ENCODE data around the gene LIN7C.
A peak's percentile ranks its signal among the peaks of the same experiment; 100 is the strongest.
"Not testable (repeated sequence)": the region's sequence is repeated elsewhere in the genome, so short reads cannot be mapped to it uniquely, and the experiment has no call there.

Gene LIN7C, protein sequence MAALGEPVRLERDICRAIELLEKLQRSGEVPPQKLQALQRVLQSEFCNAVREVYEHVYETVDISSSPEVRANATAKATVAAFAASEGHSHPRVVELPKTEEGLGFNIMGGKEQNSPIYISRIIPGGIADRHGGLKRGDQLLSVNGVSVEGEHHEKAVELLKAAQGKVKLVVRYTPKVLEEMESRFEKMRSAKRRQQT

DNA sequence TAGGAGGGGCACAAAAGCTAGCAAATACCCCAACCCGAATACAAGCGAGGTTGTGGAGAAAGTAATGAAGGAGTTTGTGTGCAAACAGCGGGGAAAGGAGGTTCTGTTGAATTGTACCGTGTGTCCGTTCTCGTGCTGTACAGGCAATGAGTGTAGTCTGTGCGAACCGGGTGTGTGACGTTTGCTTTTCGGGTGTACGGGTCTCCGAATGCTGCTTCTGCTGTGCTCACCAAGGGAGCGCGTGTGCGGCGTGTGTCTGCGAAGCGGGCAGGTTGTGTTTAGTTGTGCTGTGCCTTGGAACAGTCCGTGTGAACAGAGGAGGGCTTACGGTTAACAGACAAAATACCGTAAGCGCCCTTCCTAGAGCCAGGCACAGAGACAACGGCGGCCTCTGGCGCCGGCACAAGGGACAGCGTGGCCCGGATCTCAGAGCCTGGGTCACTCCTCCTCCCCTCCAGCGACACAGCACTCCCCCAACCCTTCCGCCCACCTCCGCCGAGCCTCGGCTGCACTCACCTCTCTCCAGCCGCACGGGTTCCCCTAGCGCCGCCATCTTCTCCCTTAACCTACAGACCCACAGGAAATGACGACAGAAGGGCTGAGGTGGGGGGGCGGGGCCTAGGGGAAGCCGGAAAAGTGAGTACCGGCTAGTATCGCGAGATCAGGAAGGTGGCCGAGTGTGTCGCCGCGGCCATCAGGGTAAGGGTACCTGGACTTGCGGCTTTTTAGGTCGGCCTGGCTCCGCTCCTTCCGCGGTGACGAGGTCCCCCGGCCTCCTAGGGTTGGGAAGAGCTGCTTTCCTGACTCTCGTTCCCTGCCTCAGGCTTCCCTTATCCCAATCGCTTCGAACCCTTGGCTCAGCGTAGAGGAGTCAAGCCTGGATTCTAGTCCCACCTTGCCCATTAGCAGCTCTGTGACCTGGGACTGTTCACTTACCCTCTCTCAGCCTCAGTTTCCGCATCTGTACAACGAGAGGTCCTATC lies at the start of gene LIN7C:
TSS of gene LIN7C (minus strand) at position 570 of the 983 bp plus-strand sequence. CDS start at position 553, 17 bp downstream.
- peak; percentile 90 for DNase-seq (ENCODE audit: low read depth)

DNA sequence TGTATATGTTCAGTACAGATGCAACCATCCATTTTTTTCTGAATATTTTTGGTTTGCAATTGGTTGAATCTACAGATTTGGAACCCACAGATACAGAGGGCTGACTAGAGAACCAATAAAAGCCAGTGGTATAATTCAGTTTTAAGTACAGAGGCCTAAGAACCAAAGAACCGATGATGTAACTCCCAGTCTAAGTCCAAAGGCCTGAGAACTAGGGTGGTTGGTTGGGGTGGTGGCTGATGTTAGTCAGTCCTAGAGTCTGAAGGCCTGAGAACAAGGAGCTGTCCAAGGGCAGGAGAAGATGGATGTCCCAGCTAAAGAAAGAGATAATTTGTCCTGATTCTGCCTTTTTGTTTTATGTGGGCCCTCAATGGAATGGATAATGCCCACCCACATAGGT lies 48.7 kb upstream of the LIN7C start:
- DNase-seq (ENCODE audit: low read depth), result no peak

DNA sequence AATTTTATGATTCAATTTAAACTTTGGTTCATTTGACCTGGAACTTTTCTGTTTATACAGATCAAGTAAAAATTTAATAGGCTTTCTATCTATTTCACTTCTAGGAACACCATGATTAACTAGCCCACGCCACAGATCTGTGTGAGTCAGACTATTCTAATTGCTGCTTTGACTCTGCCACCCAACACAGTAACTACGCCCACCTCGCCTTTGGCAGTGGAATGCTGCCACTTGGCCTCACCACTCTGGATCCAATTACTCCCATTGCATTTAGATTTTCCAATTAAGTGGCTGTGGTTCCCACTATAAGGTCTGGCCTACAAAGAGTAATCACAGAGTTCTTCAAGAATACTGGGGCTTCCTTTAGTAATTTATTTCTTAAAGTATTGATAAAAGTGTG lies 46.6 kb upstream of the LIN7C start:
- no peak for DNase-seq (ENCODE audit: low read depth)

DNA sequence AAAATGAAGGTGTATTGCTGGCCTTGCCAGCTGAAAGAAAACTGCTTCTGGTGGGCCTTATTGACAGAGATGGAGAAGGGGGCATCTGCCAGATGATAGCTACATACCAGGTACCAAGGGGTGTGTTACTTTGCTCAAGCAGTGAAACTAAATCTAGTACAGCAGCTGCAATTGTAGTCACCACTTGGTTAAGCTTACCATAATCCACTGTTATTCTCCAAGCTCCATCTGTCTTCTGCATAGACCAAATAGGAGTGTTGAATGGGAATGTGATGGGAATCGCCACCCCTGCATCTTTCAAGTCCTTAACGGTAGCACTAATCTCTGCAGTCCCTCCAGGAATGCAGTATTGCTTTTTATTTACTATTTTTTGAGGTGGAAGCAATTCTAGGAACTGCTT lies 45.8 kb upstream of the LIN7C start:
- DNase-seq (ENCODE audit: low read depth), result no peak

DNA sequence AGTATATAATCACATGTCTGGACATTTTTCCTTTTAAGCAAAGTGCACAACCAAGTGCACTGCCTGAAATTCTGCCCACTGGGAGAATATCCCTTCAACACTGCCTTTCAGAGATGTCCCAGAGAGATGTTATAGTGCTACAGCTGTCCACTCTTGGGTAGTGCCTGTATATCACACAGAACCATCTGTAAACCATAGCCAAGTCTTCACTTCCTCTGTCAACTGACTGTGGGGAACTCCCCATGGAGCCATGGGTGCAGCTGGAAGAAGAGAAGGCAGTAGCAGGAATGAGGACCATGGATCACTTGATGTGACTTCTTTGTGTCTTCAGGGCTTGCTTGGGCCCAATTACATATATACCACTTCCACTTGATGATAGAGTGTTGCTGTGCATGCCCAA lies 44.6 kb upstream of the LIN7C start:
- peak; percentile 17 for DNase-seq (ENCODE audit: low read depth)

DNA sequence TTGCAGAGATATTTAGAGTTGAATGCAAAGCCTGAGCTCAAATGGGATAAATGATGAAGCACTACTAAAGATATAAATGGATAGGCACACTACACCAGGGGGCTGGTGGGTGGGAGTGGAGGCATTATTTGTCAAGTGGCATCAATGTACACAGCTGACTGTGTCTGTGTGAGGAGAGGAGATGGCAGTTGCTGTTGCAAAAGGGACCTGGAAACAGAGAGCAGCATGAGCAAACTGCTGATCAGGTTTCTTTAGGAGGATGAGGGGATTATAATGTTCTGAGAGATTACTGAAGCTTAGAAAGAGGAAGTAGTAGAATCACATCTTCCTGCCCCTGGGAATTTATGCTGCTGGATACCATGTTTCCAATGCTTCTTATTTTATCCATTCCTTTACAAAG lies 39.4 kb upstream of the LIN7C start:
- DNase-seq (ENCODE audit: low read depth), result no peak

DNA sequence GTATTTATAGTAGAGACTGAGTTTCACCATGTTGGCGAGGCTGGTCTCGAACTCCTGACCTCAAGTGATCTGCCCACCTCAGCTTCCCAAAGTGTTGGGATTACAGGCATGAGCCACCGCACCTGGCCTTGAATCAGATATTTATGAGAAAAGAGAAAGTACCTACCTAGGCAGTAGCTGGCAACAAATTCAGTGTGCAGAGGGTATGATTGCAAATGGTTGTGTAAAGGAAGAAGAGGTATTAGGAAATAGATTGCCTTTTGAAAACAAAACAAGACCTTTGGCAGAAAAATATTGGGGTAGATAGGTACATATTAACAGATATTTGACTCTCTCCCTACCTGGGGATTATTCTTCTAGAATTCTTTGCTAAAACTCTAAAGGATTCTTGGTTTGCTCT lies 38.5 kb upstream of the LIN7C start:
- DNase-seq (ENCODE audit: low read depth), result no peak

DNA sequence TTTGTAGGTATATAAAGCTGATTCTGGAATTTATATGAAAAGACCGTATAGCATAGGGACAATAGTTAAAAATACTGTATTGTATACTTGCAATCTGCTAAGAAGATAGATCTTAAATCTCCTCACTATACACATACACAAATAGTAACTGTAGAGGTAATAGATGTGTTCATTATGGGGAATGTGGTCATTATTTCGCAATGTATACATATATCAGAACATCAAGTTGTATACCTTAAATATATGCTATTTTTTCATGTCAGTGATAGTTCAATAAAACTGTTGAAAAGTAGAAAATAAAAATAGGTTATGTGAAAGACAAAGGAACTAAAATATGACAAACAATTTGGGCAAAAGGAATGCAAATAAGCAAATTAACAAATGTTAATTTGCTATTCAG lies 35.2 kb upstream of the LIN7C start:
- no peak for DNase-seq (ENCODE audit: low read depth)

DNA sequence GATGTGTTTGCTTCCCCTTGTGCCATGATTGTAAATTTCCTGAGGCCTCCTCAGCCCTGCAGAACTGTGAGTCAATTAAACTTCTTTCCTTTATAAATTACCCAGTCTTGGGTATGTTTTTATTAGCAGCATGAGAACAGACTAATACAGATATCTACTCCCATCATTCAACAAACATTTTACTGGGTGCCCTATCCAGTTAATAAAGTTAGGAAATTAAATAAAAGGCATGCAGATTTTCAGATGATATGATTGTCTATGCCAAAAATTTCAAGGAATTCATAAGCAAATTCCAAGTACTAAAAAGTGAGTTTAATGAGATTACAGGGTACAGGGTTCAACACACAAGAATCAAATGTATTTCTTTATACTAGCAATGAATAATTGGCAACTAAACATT lies 33.5 kb upstream of the LIN7C start:
- DNase-seq (ENCODE audit: low read depth), result no peak

DNA sequence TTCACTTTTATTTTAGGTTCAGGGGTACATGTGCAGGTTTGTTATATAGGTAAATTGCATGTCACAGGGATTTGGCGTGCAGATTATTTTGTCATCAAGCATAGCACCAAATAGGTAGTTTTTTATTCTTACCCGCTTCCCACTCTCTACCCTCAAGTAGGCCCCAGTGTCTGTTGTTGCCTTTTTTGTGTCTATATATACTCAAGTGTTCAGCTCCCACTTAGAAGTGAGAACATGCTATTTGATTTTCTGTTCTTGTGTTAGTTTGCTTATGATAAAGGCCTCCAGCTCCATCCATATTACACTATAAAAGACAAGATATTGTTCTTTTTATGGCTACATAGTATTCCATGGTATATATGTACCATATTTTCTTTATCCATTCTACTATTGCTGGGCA lies 28.5 kb upstream of the LIN7C start:
- no peak for DNase-seq (ENCODE audit: low read depth)

DNA sequence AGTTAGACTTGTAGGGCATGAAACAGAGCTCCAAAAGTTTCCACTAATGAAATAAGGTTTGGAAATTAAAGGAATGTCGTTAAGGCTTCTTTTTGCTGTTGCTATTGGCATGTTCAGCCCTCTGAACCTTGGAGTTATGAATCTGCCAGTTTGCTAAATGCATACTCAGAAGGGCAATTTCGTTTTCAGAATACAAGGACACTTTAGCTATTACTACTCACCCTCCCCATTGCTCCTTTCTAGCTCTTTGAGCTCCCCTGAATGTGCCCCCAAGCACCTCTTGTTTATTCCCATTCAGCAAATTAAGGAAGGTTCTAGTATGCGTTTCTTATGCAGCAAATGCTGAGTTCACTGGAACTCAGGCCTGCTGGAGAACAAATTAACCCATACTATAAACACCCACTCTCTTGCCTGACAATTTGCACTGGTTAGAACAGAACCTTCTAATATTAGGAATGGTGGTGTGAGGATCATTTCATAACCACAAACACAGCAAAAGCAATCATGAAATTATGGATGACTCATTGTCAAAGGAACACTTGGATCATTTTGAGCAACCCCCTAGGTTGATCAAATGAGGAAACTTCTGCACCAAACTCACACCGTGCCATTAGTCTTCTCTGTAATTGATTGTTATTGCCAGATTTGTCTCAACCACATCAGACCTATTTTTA lies 26.2 kb upstream of the LIN7C start:
- DNase-seq (ENCODE audit: low read depth), result no peak

DNA sequence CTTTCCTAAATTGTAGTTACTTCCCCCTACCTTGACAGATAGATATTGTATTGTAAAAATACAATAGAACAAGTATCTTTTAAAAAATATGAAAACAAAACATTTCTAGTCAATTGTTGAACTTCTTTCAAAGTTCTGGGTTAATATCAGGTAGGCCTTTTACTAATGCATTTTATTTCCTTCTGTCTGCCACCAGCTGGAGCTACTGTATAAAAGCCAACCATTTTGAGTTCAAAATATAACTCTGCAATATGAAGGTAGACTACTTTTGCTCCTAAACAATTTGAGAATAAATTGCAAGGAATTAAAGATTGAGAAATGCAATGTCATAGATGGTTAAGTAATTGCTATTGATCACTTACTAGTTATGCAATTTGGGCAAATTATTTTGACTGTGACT lies 22.1 kb upstream of the LIN7C start:
- no peak for DNase-seq (ENCODE audit: low read depth)

DNA sequence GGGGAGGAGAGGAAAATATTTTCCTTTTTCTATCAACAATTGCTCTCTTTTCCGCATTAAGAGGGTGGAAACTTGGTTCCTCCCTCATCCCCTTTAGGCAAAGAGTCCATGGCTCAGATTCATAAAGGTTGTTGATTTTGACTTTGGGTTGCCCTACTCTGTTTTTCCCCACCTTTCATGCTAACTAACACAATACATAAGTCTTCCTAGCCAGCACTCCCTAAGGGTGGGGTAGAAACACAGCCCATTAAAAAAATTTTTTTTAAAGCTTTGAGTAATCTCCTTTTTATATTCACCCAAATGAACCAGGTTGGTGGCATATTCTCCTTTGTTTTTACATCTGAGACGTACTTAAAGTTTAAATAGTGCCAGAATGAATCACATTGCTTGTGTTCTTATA lies 20.0 kb upstream of the LIN7C start:
- no peak for DNase-seq (ENCODE audit: low read depth)

DNA sequence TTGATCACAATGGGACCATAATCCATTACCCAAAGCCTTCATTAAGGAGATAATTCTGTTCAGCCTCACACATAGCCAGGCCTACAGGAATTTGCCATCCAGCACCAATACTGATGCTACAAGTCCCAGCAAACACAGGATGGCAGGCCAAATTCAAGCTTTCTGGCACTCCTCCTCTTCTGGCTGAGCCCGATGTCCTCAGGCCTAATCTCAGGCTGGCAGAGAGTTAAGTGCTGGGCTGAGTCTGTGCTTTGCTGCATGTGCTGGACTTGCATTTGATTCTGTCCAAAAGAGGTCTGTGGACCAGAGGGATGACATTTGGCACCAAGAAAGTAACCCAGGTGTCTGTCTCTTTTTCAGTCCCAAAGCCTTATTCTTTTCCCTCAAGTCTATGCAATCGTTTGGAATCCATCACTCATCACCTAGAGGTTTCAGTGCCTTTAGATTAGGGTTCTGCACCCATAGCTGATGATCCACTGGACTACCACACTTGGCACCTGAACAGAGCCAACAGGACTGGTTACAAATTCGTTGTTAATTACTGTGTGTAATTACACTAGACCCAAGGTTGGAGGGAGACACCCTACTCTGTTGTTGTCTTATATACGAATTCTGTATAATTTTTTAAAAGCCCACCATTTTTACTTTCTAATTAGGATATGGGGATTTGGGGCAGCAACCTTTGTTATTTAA lies 19.4 kb upstream of the LIN7C start:
- no peak for DNase-seq (ENCODE audit: low read depth)

DNA sequence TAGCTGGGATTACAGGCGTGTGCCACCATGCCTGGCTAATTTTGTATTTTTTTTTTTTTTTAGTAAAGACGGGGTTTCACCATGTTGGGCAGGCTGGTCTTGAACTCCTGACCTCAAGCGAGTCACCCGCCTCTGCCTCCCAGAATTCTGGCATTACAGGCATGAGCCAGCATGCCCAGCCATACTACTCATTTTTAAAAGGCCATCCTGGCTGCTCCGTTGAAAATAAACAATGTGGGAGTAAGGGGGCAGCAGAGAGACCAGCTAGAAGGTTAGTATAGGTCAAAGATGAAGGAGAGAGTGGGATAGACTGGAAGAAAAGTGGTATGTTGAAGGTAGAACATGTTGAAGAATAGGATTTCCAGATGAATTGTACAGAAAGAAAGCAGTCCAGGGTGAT lies 17.6 kb upstream of the LIN7C start:
- no peak for DNase-seq (ENCODE audit: low read depth)

DNA sequence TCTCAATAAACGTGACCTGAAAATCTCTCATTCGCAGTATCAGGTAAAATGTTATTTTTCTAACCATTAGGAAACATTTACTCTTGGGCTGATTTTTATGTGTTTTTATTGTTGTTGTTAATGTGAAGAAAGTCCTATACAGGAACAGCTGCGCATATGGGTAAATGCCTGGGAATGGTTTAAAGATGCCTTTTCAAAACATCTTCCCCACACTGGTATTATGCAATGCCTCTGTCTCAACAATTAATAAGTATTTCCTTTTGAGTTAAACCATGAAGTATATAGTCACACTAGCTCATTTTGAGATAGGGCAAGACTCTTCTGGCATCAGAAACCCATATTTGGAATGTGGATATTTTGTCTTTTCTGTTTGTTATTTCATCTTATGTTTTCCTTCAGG lies 13.7 kb upstream of the LIN7C start:
- no peak for DNase-seq (ENCODE audit: low read depth)

DNA sequence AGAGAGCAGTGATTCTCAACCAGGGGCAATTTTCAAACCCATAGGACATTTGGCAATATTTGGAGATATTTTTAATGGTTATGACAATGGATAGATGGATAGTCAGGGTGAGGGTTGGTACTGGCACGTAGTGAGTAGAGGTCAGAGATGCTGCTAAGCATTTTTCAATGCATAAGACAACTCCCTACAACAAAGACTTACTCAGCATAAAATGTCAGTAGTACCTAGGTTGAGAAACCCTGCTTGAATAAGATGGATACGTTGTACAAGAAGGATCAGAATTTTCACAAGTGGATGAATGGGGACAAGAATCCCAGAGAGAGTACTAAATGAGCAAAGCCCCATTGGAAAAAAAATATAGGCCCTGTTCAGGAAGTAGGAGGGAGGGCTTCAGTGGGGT lies 11.9 kb upstream of the LIN7C start:
- no peak for DNase-seq (ENCODE audit: low read depth)

DNA sequence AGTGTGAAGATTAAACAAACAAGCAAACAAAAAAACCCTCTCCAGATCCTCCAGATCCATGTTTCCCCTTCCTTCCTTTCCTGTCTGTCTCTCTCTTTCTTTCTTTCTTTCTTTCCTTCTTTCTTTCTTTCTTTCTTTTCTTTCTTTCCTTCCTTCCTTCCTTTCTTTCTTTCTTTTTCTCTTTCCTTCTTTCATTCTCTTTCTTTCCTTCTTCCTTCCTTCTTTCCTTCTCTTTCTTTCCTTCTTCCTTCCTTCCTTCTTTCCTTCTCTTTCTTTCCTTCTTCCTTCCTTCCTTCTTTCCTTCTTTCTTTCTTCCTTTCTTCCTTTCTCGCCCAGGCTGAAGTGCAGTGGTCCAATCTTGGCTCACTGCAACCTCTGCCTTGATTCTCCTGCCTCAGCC lies 10.9 kb upstream of the LIN7C start:
- not testable (repeated sequence) for DNase-seq (ENCODE audit: low read depth)

DNA sequence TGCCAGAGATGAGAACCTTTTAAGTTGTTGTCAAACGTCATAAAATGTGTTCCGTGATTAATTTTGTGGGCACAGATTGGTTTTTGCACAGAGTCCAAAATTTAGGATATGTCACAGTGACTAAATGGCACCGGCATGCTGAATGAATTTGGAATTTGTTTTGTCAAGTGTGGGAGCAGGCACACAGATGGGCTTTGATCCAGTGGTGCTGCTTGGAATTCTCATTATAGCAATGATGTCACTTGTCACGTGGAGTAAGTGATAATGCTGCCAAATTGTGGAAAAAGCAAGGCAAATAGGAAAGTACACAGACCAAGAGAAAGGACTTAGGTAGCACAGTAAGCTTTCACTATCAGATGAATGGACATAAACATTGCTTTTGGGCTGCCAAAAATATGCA lies 8.0 kb upstream of the LIN7C start:
- no peak for DNase-seq (ENCODE audit: low read depth)

DNA sequence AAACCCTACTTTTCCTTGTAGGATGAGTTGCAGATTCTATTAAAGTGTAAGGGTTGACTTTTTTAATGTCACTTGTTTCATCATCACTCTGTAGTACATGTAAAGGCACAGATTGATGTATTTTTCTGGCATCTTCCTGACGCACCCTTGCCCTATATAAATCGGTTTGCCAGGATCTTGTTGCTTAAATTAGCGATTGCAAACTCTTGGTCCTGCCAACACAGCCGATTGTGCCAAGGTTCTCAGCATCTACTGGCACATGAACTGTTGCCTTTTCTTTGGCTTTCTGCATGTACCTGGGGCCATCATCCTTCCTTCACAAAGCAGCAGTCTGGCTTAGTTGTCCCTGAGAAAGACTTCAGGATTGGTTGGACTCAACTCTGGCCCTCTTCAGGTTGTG lies 7.5 kb upstream of the LIN7C start:
- DNase-seq (ENCODE audit: low read depth), result no peak

DNA sequence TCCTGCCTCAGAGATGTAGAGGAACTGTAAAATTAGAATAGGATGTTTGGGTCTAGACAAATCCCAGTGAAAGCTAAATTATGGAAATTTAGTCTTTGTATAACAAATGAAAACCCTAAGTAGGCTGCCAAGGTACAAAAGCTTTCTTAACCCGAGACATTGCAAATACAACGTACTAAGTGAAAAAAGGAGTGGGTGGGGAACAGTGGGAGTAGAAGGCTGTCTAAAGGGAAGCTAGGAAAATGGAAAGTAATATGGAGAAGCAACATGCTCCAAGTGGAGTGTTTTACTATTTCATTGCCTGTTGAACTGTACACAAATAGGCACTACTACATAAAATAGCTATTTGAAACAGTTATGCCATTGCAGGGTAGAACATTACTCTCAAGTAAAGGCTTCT lies 6.8 kb upstream of the LIN7C start:
- no peak for DNase-seq (ENCODE audit: low read depth)

DNA sequence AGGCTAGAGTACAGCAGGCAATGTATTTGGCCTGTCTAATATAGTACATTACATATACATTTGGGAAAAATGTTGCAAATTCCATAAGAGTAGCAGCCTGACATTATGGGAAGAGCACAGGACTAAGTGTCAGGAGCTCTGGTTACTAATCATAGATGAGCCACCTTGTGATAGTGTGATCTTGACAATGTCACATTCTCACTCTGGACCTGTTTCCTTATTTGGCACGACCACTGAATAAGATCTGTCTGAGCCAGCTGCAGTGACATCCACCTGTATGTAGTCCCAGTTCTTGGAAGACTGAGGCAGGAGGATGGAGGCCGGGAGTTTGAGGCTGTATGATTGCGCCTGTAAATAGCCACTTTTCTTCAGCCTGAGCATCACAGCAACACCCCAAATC lies 5.7 kb upstream of the LIN7C start:
- no peak for DNase-seq (ENCODE audit: low read depth)
